Stimulated activated CD4-positive, alpha-beta T cell treated with anti-CD3 and anti-CD28 coated beads, Interleukin-1b, Interleukin-23, amount 100 ng/mL, for 1 hour (primary cell): ENCODE data around the gene PSMD6.

Experiments
- DNase-seq, 2 donors: peaks; one replicate each; pipeline ENCODE4 v3.0.0-alpha.2; 2020; ENCODE audit warnings: low read depth in 2 of 2

Gene PSMD6

DNA sequence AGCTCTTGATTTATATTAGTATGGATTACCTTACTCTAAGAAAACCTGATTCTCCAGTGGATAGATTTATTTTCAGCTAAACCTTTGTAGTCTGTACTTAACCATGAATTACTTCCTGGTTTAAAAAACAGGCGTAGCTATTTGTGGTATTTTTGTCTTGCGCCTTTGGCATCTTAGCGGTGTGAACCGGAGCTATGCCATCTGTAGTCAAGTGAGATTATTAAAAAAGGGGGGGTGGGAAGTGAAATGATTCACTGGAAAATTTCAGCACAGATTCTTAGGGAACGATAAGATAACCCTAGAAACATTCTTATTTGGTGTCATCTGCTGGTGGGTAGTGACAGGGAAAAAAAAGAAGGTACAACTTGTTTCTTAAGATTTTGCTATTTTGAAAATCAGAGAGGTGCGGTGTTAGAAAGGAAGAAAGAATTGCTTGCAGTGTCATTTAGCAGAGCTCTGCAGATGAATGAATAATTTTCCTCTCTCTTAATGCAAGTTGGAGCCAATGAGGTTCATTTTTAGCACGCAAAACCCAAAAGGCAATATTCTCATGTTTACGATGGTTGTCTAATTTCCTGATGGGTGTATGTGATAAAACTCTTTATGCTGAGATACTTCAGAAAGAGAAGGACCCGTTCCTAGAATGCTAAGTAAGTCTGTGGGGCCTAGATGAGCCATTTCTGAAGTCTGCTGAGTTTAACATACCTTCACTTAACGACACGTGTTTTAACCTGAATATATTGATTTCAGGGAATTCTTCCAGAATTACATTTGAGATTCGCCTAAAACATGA, 44.0 kb downstream of the PSMD6 start:
- DNase-seq = no peak

GRCh38 chr3:63977893-63978292, 45.4 kb downstream of the PSMD6 start:
- no peak for DNase-seq

DNA sequence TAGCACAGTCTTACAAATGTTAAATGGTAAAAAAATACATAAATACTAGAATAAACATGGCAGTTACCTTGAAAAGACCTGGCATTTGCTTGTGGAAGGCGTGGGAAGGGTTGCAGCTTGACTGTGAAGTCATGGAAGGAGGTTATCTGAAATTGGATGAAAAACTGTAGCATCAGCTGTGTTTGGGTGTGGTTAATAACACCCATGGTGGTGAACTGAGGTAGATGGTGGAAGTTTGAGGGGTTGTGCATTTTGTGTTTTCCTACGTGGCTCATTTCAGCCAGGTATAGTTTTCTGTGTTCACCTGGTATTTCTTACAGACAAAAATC, 46.5 kb downstream of the PSMD6 start:
- DNase-seq = no peak

DNA sequence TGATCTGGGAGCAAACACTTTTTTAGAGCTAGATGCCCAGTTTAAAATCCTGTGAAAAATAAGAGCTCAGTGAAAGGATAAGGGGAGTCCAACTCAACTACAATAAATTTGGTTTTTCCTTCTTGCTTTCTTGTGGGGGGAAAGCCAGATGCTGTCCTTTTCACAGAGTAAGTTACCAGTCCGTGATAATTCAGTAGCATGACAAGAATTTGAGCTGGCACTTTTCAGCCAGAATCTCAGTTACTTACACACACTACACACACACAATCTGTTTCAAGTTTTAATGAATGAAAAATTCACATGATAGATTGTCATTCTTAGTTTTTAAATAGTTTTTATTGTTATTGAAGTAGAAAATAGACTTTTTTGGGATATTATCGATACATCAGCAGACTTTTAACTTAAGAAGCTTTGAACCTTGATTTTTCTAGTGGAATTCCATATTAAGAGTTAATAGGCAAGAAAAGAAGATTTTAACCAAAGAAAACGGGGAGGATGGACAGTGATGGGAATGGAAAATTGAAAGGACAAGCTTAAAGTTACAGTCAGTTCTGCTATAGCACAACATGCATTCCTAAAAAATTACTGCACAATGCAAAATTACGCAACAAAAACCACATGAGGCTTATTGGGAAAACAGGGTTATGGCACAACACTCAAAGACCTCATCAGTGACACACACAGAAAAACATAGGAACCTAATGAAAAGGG, 47.0 kb downstream of the PSMD6 start:
- DNase-seq = no peak

- no peak for DNase-seq
These were observed 47.6 kb downstream of the PSMD6 start for GRCh38 chr3:63975723-63976122.

GRCh38 chr3:63974451-63974850, 48.8 kb downstream of the PSMD6 start:
- DNase-seq = no peak

DNA sequence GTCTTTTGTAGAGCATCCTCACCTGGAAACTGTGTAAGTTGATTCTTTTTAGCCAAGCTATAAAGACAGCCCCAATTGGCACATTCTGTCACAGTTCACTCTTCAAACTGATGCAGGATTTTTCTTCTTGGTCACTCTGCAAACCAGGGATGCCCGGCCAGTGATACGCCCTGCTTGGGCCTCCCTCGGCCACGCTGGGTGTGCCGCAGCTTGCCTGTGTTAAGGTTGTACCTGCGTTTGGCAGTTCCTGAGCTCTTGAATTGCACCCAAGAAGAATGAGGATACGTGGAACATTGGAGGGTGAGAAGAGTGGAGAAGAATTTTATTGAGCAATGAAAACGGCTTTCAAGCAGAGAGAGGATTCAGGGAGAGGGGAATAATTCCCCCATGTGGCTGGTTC, 49.9 kb downstream of the PSMD6 start:
- DNase-seq = no peak

DNA sequence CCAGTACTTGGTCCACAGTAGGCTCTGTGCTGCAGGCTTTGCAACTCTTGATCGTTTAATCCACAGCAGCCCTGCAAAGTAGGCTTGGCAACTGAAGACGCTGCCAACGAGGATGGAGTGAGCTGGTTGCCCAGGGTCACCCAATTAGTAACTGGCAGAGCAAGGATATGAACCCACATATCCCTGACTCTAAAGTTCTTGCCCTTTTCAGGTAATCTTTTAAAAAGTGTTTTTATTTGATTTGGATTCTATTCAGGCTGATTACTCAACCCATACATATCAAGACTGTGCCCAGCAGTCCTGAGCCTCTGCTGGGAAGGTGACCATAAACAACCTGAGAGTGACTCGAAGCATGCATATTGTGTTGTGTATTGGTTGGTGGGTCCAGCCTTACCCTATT, 50.3 kb downstream of the PSMD6 start:
- DNase-seq = no peak

GRCh38 chr3:63972196-63972595, 51.1 kb downstream of the PSMD6 start:
- DNase-seq = no peak

DNA sequence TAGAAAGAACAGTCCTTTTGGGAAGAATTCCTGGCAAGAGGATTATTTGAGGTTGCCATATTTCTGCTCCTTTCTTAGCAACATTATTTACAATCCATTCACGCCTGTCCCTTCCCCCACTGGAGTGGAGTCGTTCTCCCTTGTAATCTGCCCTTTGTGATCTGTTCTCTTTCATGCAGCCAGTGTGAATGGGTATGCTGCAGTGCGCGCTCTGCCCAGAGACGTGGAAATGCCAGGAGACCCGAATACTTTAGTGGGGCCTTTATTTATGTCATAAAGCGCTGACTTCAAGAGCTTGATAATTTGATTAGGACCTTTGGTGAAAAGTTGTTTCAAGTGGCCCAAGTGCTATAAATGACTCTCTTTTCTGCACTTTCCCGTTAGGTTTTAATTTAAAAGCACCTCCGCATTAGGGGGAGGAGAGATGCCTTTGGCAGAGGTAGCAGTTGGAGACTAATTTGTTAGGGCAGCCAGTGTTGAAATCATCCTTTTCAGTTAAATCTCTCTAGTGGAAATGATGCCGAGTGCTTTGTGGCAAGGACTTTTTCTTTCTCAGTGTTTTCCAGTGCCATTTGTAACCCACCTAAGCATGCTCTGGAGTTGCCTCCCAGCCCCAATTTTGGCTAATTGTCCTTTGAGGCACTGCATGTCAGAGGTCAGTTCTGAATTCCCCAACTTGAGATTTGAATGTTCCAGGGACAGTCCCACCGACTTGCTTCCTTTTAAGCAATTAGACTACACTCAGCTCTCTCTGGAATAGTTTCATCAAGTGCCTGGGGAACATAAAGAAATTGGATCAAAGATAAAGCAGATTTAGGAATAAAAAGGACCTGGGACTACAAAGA, 52.4 kb downstream of the PSMD6 start:
- DNase-seq = no peak

- no peak for DNase-seq
These were observed 53.4 kb downstream of the PSMD6 start for GRCh38 chr3:63969876-63970275.

- DNase-seq = no peak
These were observed 54.5 kb downstream of the PSMD6 start for GRCh38 chr3:63968612-63969350.

- no peak for DNase-seq
These were observed 55.4 kb downstream of the PSMD6 start for GRCh38 chr3:63967675-63968611.

DNA sequence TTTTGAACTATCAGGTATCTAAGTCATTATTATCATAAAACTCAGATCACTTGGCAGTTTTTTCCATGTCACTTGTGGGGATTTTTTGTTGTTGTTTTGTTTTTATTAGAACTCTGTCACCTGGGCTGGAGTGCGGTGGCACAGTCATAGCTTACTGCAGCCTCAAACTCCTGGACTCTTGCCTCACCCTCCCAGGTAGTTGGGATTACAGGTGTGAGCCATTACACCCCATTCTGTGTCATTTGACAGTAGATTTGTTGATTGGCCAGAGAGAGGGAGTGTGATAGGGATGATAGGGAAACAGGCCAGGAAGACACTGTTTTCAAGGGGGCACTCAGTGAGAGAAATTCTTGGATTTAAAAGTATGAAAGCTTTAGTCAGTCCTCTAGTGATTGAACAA, 56.4 kb downstream of the PSMD6 start:
- DNase-seq = no peak

DNA sequence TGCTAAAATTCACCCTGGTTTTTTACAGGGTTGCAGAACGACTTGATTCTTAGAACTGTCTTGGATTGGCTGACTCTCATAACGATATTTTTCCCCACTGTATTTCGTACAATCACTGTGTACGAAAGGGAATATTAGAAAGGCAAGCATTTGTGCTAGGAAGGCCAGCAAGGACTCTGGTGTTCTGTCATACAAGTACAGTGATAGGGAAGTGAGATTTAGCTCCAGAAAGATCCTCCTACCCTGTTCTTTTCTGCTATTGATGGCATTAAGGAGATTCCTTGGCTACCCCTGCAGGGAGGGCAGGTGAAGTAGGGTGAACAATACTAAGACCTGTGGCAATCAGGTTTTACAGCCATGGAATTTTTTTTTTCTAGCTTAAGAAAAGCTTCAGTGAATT, 57.3 kb downstream of the PSMD6 start:
- no peak for DNase-seq

DNA sequence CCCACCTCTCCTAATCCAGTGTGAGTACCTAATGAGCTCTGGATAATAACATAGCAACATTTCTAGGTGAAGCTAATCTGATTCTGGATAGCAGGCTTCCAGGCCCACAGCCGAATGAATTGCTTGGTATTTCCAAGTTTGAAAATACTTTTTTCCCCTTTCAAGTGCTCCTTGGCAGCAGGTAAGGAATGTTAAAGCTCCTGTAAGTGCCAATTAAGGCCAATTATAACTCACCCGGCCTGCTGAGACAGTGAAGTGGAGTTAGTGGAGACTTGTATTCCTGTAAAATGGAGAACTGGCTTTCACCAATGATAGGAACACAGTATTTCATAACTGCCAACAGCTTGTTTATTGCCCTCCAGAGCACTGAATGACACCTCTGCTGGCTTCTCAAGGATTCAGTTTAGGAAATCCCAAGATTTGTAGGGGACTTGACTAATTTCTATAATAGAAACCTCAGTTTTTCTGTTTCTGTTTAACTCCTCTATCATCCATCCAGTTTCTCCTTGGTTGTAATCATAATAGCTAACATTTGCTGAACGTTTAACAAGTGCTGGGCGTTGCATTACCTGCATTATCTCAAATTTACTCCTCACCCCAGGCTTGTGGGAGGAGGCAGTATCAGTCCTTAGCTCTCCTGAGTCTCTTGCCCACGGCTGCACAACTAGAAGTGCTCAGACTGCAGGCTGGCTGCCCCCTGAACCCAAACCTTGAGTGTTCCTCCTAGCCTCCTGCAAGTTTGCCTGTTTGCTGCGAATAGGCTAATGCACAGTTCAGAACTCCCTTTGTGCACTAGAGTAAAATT, 58.4 kb downstream of the PSMD6 start:
- DNase-seq = no peak

DNA sequence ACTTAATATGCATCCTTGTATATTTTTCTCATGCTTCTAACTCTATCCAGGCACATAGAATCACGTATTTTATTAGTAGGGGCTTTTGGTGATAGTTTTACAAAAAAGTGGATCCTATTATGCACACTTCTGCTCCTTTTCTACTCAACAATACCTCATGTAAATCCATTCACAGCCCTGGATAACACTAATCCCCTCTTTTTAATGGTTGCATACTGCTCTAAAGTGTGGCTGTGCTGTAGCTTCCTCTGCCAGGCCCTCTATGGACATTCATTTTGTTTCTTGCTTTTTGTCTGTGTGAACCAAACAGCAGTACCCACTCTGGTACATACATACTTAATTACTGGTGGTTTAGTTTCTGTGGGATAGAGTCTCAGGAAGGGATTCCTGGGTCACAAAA, 59.8 kb downstream of the PSMD6 start:
- DNase-seq = no peak

- no peak for DNase-seq
These were observed 61.4 kb downstream of the PSMD6 start for GRCh38 chr3:63961891-63962290.
